Muscle of leg (tissue), 11 donors: ENCODE results near the gene FBLN2. TPM values are rescaled to one million over a fixed set of nuclear protein-coding genes. Genes with fewer than 3 reads are reported as not detected.

ENCODE experiments used
- DNase-seq: peaks from one replicate; pipeline ENCODE4 v3.0.0; 2013
- H3K27ac ChIP-seq: one replicate; pipeline ENCODE4 v1.5.1; 2013; ENCODE audit warnings: mild to moderate bottlenecking, low read length, control low read depth
- H3K27me3 ChIP-seq: one replicate; pipeline ENCODE4 v1.6.1; 2013; ENCODE audit warnings: low read length; ENCODE audit not compliant: control insufficient read depth, insufficient read depth
- H3K36me3 ChIP-seq: one replicate; pipeline ENCODE4 v1.6.1; 2013; ENCODE audit warnings: low read length; ENCODE audit not compliant: control insufficient read depth, insufficient read depth
- H3K4me1 ChIP-seq: one replicate; pipeline ENCODE4 v1.6.1; 2013; ENCODE audit warnings: low read length; ENCODE audit not compliant: control insufficient read depth, insufficient read depth
- H3K4me3 ChIP-seq: one replicate; pipeline ENCODE4 v1.5.1; 2013; ENCODE audit warnings: low read length, control low read depth
- H3K9me3 ChIP-seq: replicated peaks from 2 replicates; pipeline ENCODE4 v1.6.1; 2013; ENCODE audit warnings: low read depth, low read length; ENCODE audit not compliant: control insufficient read depth
- WGBS: methylation state at CpG from one replicate; pipeline ENCODE4 v1.1.5; 2013; ENCODE audit warnings: missing lambda C conversion rate; ENCODE audit not compliant: insufficient coverage; 5-methylcytosine and 5-hydroxymethylcytosine counted together
- polyA plus RNA-seq, 8 donors: library from polyadenylated mRNA; unstranded; fragments of 120-200 nt; gene quantifications; one replicate each; pipeline versions ENCODE4 v1.2.1 to v1.2.3, GENCODE V29; 2013; ENCODE audit warnings: inconsistent platforms in 1 of 8, low replicate concordance in 1 of 8; ENCODE audit not compliant: insufficient read length in 8 of 8, insufficient read depth in 1 of 8
- total RNA-seq: library from RNA; stranded (reverse); fragments of 120-200 nt; gene quantifications from one replicate; pipeline ENCODE4 v1.2.4, GENCODE V29; 2013

Gene FBLN2
- total and polyA plus RNA-seq, 9 donors: 24.4 to 78.6 (median 61.1) TPM

- WGBS: 89% methylated on average over 10 of the region's 14 CpGs
- Histone ChIP-seq H3K27ac (no peak overlapping the region), H3K4me1 (no peaks in the 10 kb centered on the region), H3K36me3 (no peaks in the 10 kb centered on the region), H3K4me3 (no peak overlapping the region), H3K27me3 (no peaks in the 10 kb centered on the region), H3K9me3 (no peaks in the 10 kb centered on the region)
- DNase-seq: no peak
Measured at GRCh38 chr3:13613343-13614190, 64.6 kb downstream of the FBLN2 start.

GRCh38 chr3:13614607-13615006 lies 65.7 kb downstream of the FBLN2 start:
- Histone ChIP-seq H3K36me3 (no peaks in the 10 kb centered on the region), H3K27me3 (no peaks in the 10 kb centered on the region), H3K4me1 (no peaks in the 10 kb centered on the region), H3K27ac (no peak overlapping the region), H3K9me3 (no peaks in the 10 kb centered on the region), H3K4me3 (no peak overlapping the region)
- WGBS: 94% methylated on average over 2 of the region's 2 CpGs
- DNase-seq: no peak

- 88% methylated on average over 4 of the region's 4 CpGs for WGBS
- Histone ChIP-seq H3K27me3 (no peaks in the 10 kb centered on the region), H3K9me3 (no peaks in the 10 kb centered on the region), H3K36me3 (no peaks in the 10 kb centered on the region), H3K27ac (no peak overlapping the region), H3K4me1 (no peaks in the 10 kb centered on the region), H3K4me3 (no peak overlapping the region)
- DNase-seq: no peak
Measured at GRCh38 chr3:13615019-13615528, 66.1 kb downstream of the FBLN2 start.

GRCh38 chr3:13616359-13616758 lies 67.4 kb downstream of the FBLN2 start:
- Histone ChIP-seq H3K4me3 (no peak overlapping the region), H3K9me3 (no peaks in the 10 kb centered on the region), H3K4me1 (peaks cover 1% of the 10 kb centered on the region), H3K36me3 (no peaks in the 10 kb centered on the region), H3K27ac (no peak overlapping the region), H3K27me3 (no peaks in the 10 kb centered on the region)
- DNase-seq: no peak
- WGBS: 100% methylated on average over 2 of the region's 7 CpGs

- DNase-seq: no peak
- Histone ChIP-seq H3K4me3 (no peak overlapping the region), H3K4me1 (peaks cover 10% of the 10 kb centered on the region), H3K36me3 (no peaks in the 10 kb centered on the region), H3K9me3 (no peaks in the 10 kb centered on the region), H3K27ac (no peak overlapping the region), H3K27me3 (no peaks in the 10 kb centered on the region)
- WGBS: 97% methylated on average over 3 of the region's 3 CpGs
Measured at GRCh38 chr3:13617097-13617738, 68.3 kb downstream of the FBLN2 start.

- Histone ChIP-seq H3K27me3 (no peaks in the 10 kb centered on the region), H3K4me1 (peaks cover 17% of the 10 kb centered on the region), H3K27ac (no peak overlapping the region), H3K9me3 (no peaks in the 10 kb centered on the region), H3K36me3 (no peaks in the 10 kb centered on the region), H3K4me3 (no peak overlapping the region)
- no peak for DNase-seq
- 95% methylated on average over 9 of the region's 10 CpGs for WGBS
Measured at GRCh38 chr3:13617981-13618380, 69.1 kb downstream of the FBLN2 start.

GRCh38 chr3:13618836-13619235 lies 69.9 kb downstream of the FBLN2 start:
- no peaks in the 10 kb centered on the region for H3K36me3 ChIP-seq
- H3K4me1 ChIP-seq: peaks cover 23% of the 10 kb centered on the region
- H3K27ac ChIP-seq: no peak overlapping the region
- H3K4me3 ChIP-seq: no peak overlapping the region
- H3K27me3 ChIP-seq: no peaks in the 10 kb centered on the region
- no peak for DNase-seq
- WGBS: 100% methylated on average over 2 of the region's 3 CpGs
- H3K9me3 ChIP-seq: no peaks in the 10 kb centered on the region

- Histone ChIP-seq H3K9me3 (no peaks in the 10 kb centered on the region), H3K27ac (no peak overlapping the region), H3K4me3 (no peak overlapping the region), H3K4me1 (peaks cover 23% of the 10 kb centered on the region), H3K36me3 (no peaks in the 10 kb centered on the region), H3K27me3 (no peaks in the 10 kb centered on the region)
- no peak for DNase-seq
- 82% methylated on average over 12 of the region's 13 CpGs for WGBS
Measured at GRCh38 chr3:13619661-13620230, 70.8 kb downstream of the FBLN2 start.

GRCh38 chr3:13620281-13620680 lies 71.4 kb downstream of the FBLN2 start:
- no peak overlapping the region for H3K27ac ChIP-seq
- no peak overlapping the region for H3K4me3 ChIP-seq
- no peaks in the 10 kb centered on the region for H3K9me3 ChIP-seq
- DNase-seq: no peak
- H3K36me3 ChIP-seq: no peaks in the 10 kb centered on the region
- peaks cover 23% of the 10 kb centered on the region for H3K4me1 ChIP-seq
- 93% methylated on average over 3 of the region's 4 CpGs for WGBS
- no peaks in the 10 kb centered on the region for H3K27me3 ChIP-seq

GRCh38 chr3:13620776-13621365 lies 71.9 kb downstream of the FBLN2 start:
- no peaks in the 10 kb centered on the region for H3K36me3 ChIP-seq

More at GRCh38 chr3:13620776-13621365, 71.9 kb downstream of the FBLN2 start:
- Histone ChIP-seq H3K4me1 (peaks cover 23% of the 10 kb centered on the region), H3K27ac (no peak overlapping the region), H3K4me3 (no peak overlapping the region), H3K27me3 (no peaks in the 10 kb centered on the region), H3K9me3 (no peaks in the 10 kb centered on the region)
- DNase-seq: no peak
- WGBS: 89% methylated on average over 11 of the region's 12 CpGs
